ENCODE measurements around the gene TM4SF1. TPM values are rescaled to one million over a fixed set of nuclear protein-coding genes. Genes with fewer than 3 reads are reported as not detected.

The TM4SF1 gene
- total RNA-seq, 1 experiment from 2014 or later: 1,063 TPM

GRCh38 chr3:149374391-149374790, 3.1 kb downstream of the TM4SF1 start:
- peaks cover 70% of the 10 kb centered on the region for H3K4me1 ChIP-seq (ENCODE audit: control insufficient read depth, insufficient read depth, low read length)
- TF ChIP-seq POLR2AphosphoS5 (IDR thresholded peaks at IDR 0.05; ENCODE audit: low read depth, low read length) (no peak), REST (IDR thresholded peaks at IDR 0.05; ENCODE audit: insufficient read depth in 1 of 2, low read depth in 2 of 2, low read length in 1 of 2) (no peak), TCF7L2 (IDR thresholded peaks at IDR 0.05; ENCODE audit: low read depth, low read length) (no peak), CTCF (IDR thresholded peaks at IDR 0.05) (no peak), SIN3A (IDR thresholded peaks at IDR 0.05; ENCODE audit: borderline replicate concordance, insufficient read depth, low read depth, low read length) (no peak)
- ChIA-PET CTCF (interaction anchor here (1.4 kb wide), 1 partner anchor 115 kb away, joined by 4 read pairs; no protein-coding TSS in a partner anchor), POLR2A (interaction anchor here (0.6 to 2.1 kb wide), 5 partner anchors 10 to 344 kb away, joined by 3 to 8 read pairs (median 4); no protein-coding TSS in a partner anchor)
- no peaks in the 10 kb centered on the region for H3K27me3 ChIP-seq (ENCODE audit: control insufficient read depth, insufficient read depth, low read length)
- intact Hi-C loops (cut with micrococcal nuclease; ENCODE audit: unreplicated experiment) (no loop called here), in situ Hi-C loops (cut with HindIII; ENCODE audit: low pct_unique_long_range_greater_than_20kb, low sequenced_read_pairs) (no loop called here)
- H3K27ac ChIP-seq (ENCODE audit: low read length): peak overlapping the region; percentile 100
- BruUV-seq (replicated peaks): no TSS peak
- peak overlapping the region; percentile 88 to 97 for H3K4me3 ChIP-seq (ENCODE audit: low read depth in 2 of 2, low read length in 2 of 2)
- no peaks in the 10 kb centered on the region for H3K9me3 ChIP-seq (ENCODE audit: control insufficient read depth, insufficient read depth, low read depth, low read length)
- DNase-seq (ENCODE audit: low read depth, low spot score): no peak
- H3K36me3 ChIP-seq (ENCODE audit: control insufficient read depth, insufficient read depth, low read length): peaks cover 61% of the 10 kb centered on the region
- no peak for ATAC-seq

GRCh38 chr3:149373235-149374125, 4.0 kb downstream of the TM4SF1 start:
- in situ Hi-C loops (cut with HindIII; ENCODE audit: low pct_unique_long_range_greater_than_20kb, low sequenced_read_pairs) (no loop called here), intact Hi-C loops (cut with micrococcal nuclease; ENCODE audit: unreplicated experiment) (no loop called here)
- Histone ChIP-seq H3K4me1 (ENCODE audit: control insufficient read depth, insufficient read depth, low read length) (peaks cover 71% of the 10 kb centered on the region), H3K4me3 (ENCODE audit: low read depth in 2 of 2, low read length in 2 of 2) (peak overlapping the region; percentile 88 to 97), H3K27ac (ENCODE audit: low read length) (peak overlapping the region; percentile 100), H3K9me3 (ENCODE audit: control insufficient read depth, insufficient read depth, low read depth, low read length) (no peaks in the 10 kb centered on the region), H3K27me3 (ENCODE audit: control insufficient read depth, insufficient read depth, low read length) (no peaks in the 10 kb centered on the region), H3K36me3 (ENCODE audit: control insufficient read depth, insufficient read depth, low read length) (peaks cover 67% of the 10 kb centered on the region)
- ATAC-seq (no peak), DNase-seq (ENCODE audit: low read depth, low spot score) (no peak)
- BruUV-seq (replicated peaks): no TSS peak
- POLR2A ChIA-PET: interaction anchor here (0.6 to 2.1 kb wide), 8 partner anchors 11 to 284 kb away, joined by 3 to 8 read pairs (median 4); partner anchors contain the start of gene WWTR1
- TF ChIP-seq REST (IDR thresholded peaks at IDR 0.05; ENCODE audit: insufficient read depth in 1 of 2, low read depth in 2 of 2, low read length in 1 of 2) (peak in 1 of 2 experiments; percentile 11; a peak in 1 of 4 replicates), CTCF (IDR thresholded peaks at IDR 0.05) (no peak), POLR2AphosphoS5 (IDR thresholded peaks at IDR 0.05; ENCODE audit: low read depth, low read length) (peak; percentile 90)
- CTCF ChIA-PET: interaction anchor here (1.4 kb wide), 1 partner anchor 116 kb away, joined by 4 read pairs; no protein-coding TSS in a partner anchor

Data from Panc1 (cell line).